Keratinocyte (primary cell): Measurements from ENCODE around the gene ERFE. TPM values are rescaled to one million over a fixed set of nuclear protein-coding genes. Genes with fewer than 3 reads are reported as not detected.

Source experiments
- DNase-seq: peaks from one replicate; pipeline ENCODE4 v3.0.0-alpha.2; 2011; ENCODE audit warnings: low read depth, missing footprints, low spot score
- FAIRE-seq: peaks from 2 replicates; lab custom pipeline; 2011; peaks lifted over from hg19 to GRCh38; lab: Jason Lieb, UNC
- H2AFZ ChIP-seq: 2 replicates; pipeline ENCODE4 v1.6.0; 2012; ENCODE audit warnings: low read length, control low read depth, inconsistent platforms; ENCODE audit not compliant: control insufficient read depth
- H3K27ac ChIP-seq: 2 replicates; pipeline ENCODE4 v1.5.1; 2011; ENCODE audit warnings: low read length; ENCODE audit not compliant: control insufficient read depth, insufficient read depth
- H3K27me3 ChIP-seq: 3 replicates; pipeline ENCODE4 v1.6.0; 2011; ENCODE audit warnings: low read length; ENCODE audit not compliant: control insufficient read depth, insufficient read depth; ENCODE audit errors: extremely low read depth
- H3K36me3 ChIP-seq, 2 experiments: 2 replicates in 1 of 2; 3 replicates in 1 of 2; pipeline ENCODE4 v1.5.1; 2011; ENCODE audit warnings: low read length in 2 of 2, mild to moderate bottlenecking in 1 of 2; ENCODE audit not compliant: control insufficient read depth in 2 of 2, insufficient read depth in 2 of 2; ENCODE audit errors: extremely low read depth in 1 of 2
- H3K4me1 ChIP-seq: 3 replicates; pipeline ENCODE4 v1.5.1; 2011; ENCODE audit warnings: low read length; ENCODE audit not compliant: control insufficient read depth, insufficient read depth; ENCODE audit errors: extremely low read depth
- H3K4me2 ChIP-seq: 3 replicates; pipeline ENCODE4 v1.6.0; 2011; ENCODE audit warnings: low read depth, low read length; ENCODE audit not compliant: control insufficient read depth, insufficient read depth; ENCODE audit errors: extremely low read depth
- H3K4me3 ChIP-seq, 3 experiments: fragments of 200-600 bp in 1 of 3; sonication (generic) in 1 of 3; 2 replicates in 2 of 3; 3 replicates in 1 of 3; pipeline ENCODE4 v1.5.1; 2011 to 2016; ENCODE audit warnings: low read length in 3 of 3, mild to moderate bottlenecking in 3 of 3, control low read depth in 2 of 3, inconsistent platforms in 1 of 3, low read depth in 1 of 3, mixed read lengths in 1 of 3, mixed run types in 1 of 3, moderate library complexity in 1 of 3; ENCODE audit not compliant: control insufficient read depth in 2 of 3, insufficient read depth in 2 of 3; ENCODE audit errors: extremely low read depth in 1 of 3
- H3K79me2 ChIP-seq: 2 replicates; pipeline ENCODE4 v1.6.0; 2012; ENCODE audit warnings: low read length; ENCODE audit not compliant: control insufficient read depth, insufficient read depth
- H3K9ac ChIP-seq: 3 replicates; pipeline ENCODE4 v1.6.0; 2011; ENCODE audit warnings: low read length; ENCODE audit not compliant: control insufficient read depth, insufficient read depth; ENCODE audit errors: extremely low read depth
- H3K9me1 ChIP-seq: 3 replicates; pipeline ENCODE4 v1.6.0; 2011; ENCODE audit warnings: low read length; ENCODE audit not compliant: control insufficient read depth, insufficient read depth; ENCODE audit errors: extremely low read depth
- H3K9me3 ChIP-seq: 2 replicates; pipeline ENCODE4 v1.5.1; 2012; ENCODE audit warnings: low read depth, low read length; ENCODE audit not compliant: control insufficient read depth
- H4K20me1 ChIP-seq: 3 replicates; pipeline ENCODE4 v1.6.0; 2011; ENCODE audit warnings: low read length; ENCODE audit not compliant: control insufficient read depth, insufficient read depth; ENCODE audit errors: extremely low read depth
- CTCF ChIP-seq, 3 experiments: IDR thresholded peaks in 1 of 3; conservative IDR thresholded peaks in 1 of 3; optimal IDR thresholded peaks in 1 of 3; 2 replicates in 2 of 3; 3 replicates in 1 of 3; pipeline versions ENCODE3 to v1.5.1; 2011; ENCODE audit warnings: low read length in 3 of 3, mild to moderate bottlenecking in 3 of 3, moderate library complexity in 2 of 3, control low read depth in 1 of 3, inconsistent platforms in 1 of 3; ENCODE audit not compliant: insufficient read depth in 2 of 3; ENCODE audit errors: extremely low read depth in 1 of 3
- EZH2 ChIP-seq: IDR thresholded peaks from one replicate; pipeline ENCODE4 v1.6.1; 2012; ENCODE audit warnings: inconsistent platforms, mild to moderate bottlenecking, low read length, moderate library complexity
- dilution Hi-C: fragments of 300-500 bp; cut with MboI; formaldehyde crosslinking; loops from one replicate; pipeline ENCODE4 v1.7.0; 2020; ENCODE audit warnings: low sequenced_read_pairs; ENCODE audit not compliant: extremely low pct_ligation_motif_present
- polyA plus RNA-seq, 5 experiments: library from polyadenylated mRNA; depleted of rRNA in 3 of 5; stranded (reverse) in 3 of 5; stranded (forward) in 1 of 5; unstranded in 1 of 5; fragments of >200 nt; gene quantifications; 1 replicate in 1 of 5; 2 replicates in 3 of 5; 3 replicates in 1 of 5; pipeline versions ENCODE4 v1.2.1 to v1.2.3, GENCODE V29; 2011 to 2012; ENCODE audit warnings: missing spikeins in 2 of 5, low read depth in 1 of 5, low replicate concordance in 1 of 5

Gene ERFE
- polyA plus RNA-seq, 1 donor (not counting 4 experiments of a cell fraction or from before 2014, with no cell fraction given), result 0.14 TPM

DNA sequence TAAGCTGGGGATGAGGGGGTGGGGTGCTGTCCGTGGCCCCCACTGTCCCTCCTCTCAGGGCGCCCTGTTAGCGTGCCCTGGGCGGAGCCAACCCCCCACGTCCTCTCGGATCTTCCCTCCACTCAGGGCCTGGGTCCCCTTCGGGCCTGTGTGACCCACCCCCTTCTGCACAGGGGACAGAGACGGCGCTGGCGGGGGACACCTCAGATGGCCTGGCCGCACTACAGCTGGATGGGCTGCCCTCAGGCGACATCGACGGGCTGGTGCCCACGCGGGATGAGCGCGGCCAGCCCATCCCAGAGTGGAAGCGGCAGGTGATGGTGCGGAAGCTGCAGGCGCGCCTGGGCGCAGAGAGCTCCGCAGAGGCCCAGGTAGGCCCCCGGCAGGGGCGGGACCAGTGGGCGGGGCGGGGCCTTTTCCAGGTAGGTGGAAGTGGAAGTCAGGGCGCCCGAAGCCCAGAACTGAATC is 30.2 kb upstream of the ERFE start:
- no peak overlapping the region for H3K9ac ChIP-seq
- no peaks in the 10 kb centered on the region for H4K20me1 ChIP-seq
- no peaks in the 10 kb centered on the region for H3K36me3 ChIP-seq
- peaks cover 5% of the 10 kb centered on the region for H3K27me3 ChIP-seq
- TF ChIP-seq EZH2 (no peak), CTCF (optimal IDR thresholded peaks at IDR 0.05 in 1 of 3, IDR thresholded peaks at IDR 0.05 in 1 of 3, conservative IDR thresholded peaks at IDR 0.05 in 1 of 3; ENCODE audit: extremely low read depth in 1 of 3, insufficient read depth in 2 of 3, low read length in 3 of 3) (no peak)
- dilution Hi-C loops, result no loop called here
- H3K4me2 ChIP-seq, result peak overlapping the region; percentile 27
- DNase-seq (no peak), FAIRE-seq (no peak)
- no peaks in the 10 kb centered on the region for H3K79me2 ChIP-seq
- no peaks in the 10 kb centered on the region for H3K9me3 ChIP-seq
- no peaks in the 10 kb centered on the region for H3K9me1 ChIP-seq
- H3K4me3 ChIP-seq, result no peak overlapping the region
- no peak overlapping the region for H2AFZ ChIP-seq
- H3K4me1 ChIP-seq, result no peaks in the 10 kb centered on the region
- no peak overlapping the region for H3K27ac ChIP-seq

DNA sequence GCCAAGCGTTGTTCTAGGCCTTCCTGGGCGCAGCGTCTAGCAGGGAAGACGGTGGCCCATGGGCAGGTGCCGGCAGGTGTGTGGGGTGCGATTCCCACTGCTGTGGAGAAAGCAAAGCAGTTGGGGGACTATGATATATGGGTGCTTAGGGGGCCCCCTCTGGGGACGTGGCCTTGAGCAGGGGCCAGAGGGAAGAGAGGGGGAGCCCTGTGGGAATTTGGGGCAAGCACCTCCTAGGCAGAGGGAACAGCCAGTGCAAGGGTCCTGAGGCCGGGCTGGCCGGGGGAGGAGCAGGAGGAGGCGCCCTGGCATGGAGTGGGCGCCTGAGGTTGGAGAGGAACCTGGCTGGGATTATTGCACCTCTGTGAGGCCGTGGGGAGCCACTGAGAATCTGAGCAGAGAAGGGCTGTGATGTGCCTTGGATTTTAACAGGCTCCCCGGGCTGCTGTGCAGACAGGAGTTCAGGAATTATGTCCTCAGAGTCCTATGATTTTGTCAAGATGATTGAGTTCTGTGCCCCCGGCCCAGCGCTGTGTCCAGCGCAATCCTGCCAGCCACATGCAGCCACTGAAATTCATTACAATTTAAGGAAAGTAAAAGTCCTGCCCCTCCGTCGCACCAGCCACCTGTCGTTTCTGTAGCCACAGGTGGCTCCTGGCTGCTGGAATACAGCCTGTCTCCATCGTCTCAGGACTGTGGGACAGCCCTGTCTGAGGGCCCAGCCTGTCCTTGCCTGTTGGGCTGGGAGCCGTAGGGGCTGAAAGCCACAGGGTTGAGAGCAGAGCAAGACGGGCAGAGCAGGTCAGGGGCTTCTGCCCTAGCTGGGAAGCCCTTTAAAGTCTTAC is 29.4 kb upstream of the ERFE start:
- Histone ChIP-seq H3K27me3 (peaks cover 5% of the 10 kb centered on the region), H3K4me2 (peak overlapping the region; percentile 16), H3K27ac (no peak overlapping the region), H3K79me2 (no peaks in the 10 kb centered on the region), H3K9me3 (no peaks in the 10 kb centered on the region), H2AFZ (no peak overlapping the region), H3K9me1 (no peaks in the 10 kb centered on the region), H3K4me1 (no peaks in the 10 kb centered on the region), H3K9ac (no peak overlapping the region), H3K36me3 (no peaks in the 10 kb centered on the region), H3K4me3 (no peak overlapping the region), H4K20me1 (no peaks in the 10 kb centered on the region)
- DNase-seq, result no peak
- dilution Hi-C loops, result no loop called here
- no peak for TF ChIP-seq EZH2
- no peak for TF ChIP-seq CTCF (optimal IDR thresholded peaks at IDR 0.05 in 1 of 3, IDR thresholded peaks at IDR 0.05 in 1 of 3, conservative IDR thresholded peaks at IDR 0.05 in 1 of 3; ENCODE audit: extremely low read depth in 1 of 3, insufficient read depth in 2 of 3, low read length in 3 of 3)
- no peak for FAIRE-seq
